ENCODE measurements around the gene ENG.

GRCh38 chr9:127769101-127769500, 85.4 kb downstream of the ENG start:
- no peak for TF ChIP-seq CTCF (IDR thresholded peaks at IDR 0.05)
- TF ChIP-seq POLR2A (IDR thresholded peaks at IDR 0.05): no peak
